HFFc6 (cell line): ENCODE data around the gene RNASE3. TPM values are rescaled to one million over a fixed set of nuclear protein-coding genes. Genes with fewer than 3 reads are reported as not detected.
A peak's percentile ranks its signal among the peaks of the same experiment; 100 is the strongest.
"Not testable (repeated sequence)": the region's sequence is repeated elsewhere in the genome, so short reads cannot be mapped to it uniquely, and the experiment has no call there.

ENCODE experiments used
- DNase-seq: peaks from one replicate; pipeline ENCODE4 v3.0.0-alpha.2; 2018
- H3K27ac Mint-ChIP-seq: 2 replicates; pipeline ENCODE4 v1.8.0; 2020; ENCODE audit warnings: mild to moderate bottlenecking, mixed read lengths
- H3K27me3 Mint-ChIP-seq: 2 replicates; pipeline ENCODE4 v1.8.0; 2021; ENCODE audit warnings: mild to moderate bottlenecking, moderate library complexity, mixed read lengths; ENCODE audit not compliant: insufficient read depth
- H3K36me3 Mint-ChIP-seq: 2 replicates; pipeline ENCODE4 v1.8.0; 2021; ENCODE audit warnings: low read depth, mixed read lengths
- H3K4me1 Mint-ChIP-seq: 2 replicates; pipeline ENCODE4 v1.8.0; 2020; ENCODE audit warnings: low read depth, mixed read lengths
- H3K4me3 Mint-ChIP-seq: 2 replicates; pipeline ENCODE4 v1.8.0; 2020; ENCODE audit warnings: mild to moderate bottlenecking, moderate library complexity, mixed read lengths
- H3K9me3 Mint-ChIP-seq: 2 replicates; pipeline ENCODE4 v1.8.0; 2020; ENCODE audit warnings: mild to moderate bottlenecking, mixed read lengths
- CTCF ChIP-seq: fragments of 200-600 bp; sonication (generic); IDR thresholded peaks from 2 replicates; pipeline ENCODE4 v1.5.0; 2021; ENCODE audit warnings: antibody characterized with exemption, mild to moderate bottlenecking
- total RNA-seq, 6 experiments: library from RNA; stranded (reverse); fragmentation: NEBNext Ultra II Directional; extraction: Animal tissue kit (Norgen Biotek cat#: 25700); gene quantifications; 2 replicates in 1 of 6; 3 replicates in 5 of 6; pipeline ENCODE4 v1.2.3, GENCODE V29; 2021

RNASE3 gene
- total RNA-seq, 6 experiments from 2014 or later: not detected

- H3K9me3 Mint-ChIP-seq: no peaks in the 10 kb centered on the region
- no peak overlapping the region for H3K27ac Mint-ChIP-seq
- TF ChIP-seq CTCF: peak; percentile 87
- DNase-seq: peak; percentile 43
- H3K4me1 Mint-ChIP-seq: no peaks in the 10 kb centered on the region
- no peaks in the 10 kb centered on the region for H3K36me3 Mint-ChIP-seq
- no peak overlapping the region for H3K4me3 Mint-ChIP-seq
- H3K27me3 Mint-ChIP-seq: peaks cover 21% of the 10 kb centered on the region
These were observed 17.6 kb upstream of the RNASE3 start for GRCh38 chr14:20873370-20874177.

GRCh38 chr14:20877016-20877415, 14.2 kb upstream of the RNASE3 start:
- H3K4me1 Mint-ChIP-seq: no peaks in the 10 kb centered on the region
- DNase-seq: no peak
- H3K27me3 Mint-ChIP-seq: peaks cover 9% of the 10 kb centered on the region
- H3K9me3 Mint-ChIP-seq: no peaks in the 10 kb centered on the region
- no peak overlapping the region for H3K4me3 Mint-ChIP-seq
- no peak overlapping the region for H3K27ac Mint-ChIP-seq
- no peak for TF ChIP-seq CTCF
- no peaks in the 10 kb centered on the region for H3K36me3 Mint-ChIP-seq

- Mint-ChIP-seq H3K9me3 (no peaks in the 10 kb centered on the region), H3K27me3 (peaks cover 8% of the 10 kb centered on the region), H3K36me3 (no peaks in the 10 kb centered on the region), H3K27ac (no peak overlapping the region), H3K4me3 (no peak overlapping the region), H3K4me1 (no peaks in the 10 kb centered on the region)
- no peak for DNase-seq
- TF ChIP-seq CTCF: no peak
These were observed 12.5 kb upstream of the RNASE3 start for GRCh38 chr14:20878695-20879094.

- not testable (repeated sequence) for H3K27me3 Mint-ChIP-seq, H3K4me1 Mint-ChIP-seq, H3K9me3 Mint-ChIP-seq, H3K27ac Mint-ChIP-seq, H3K4me3 Mint-ChIP-seq, H3K36me3 Mint-ChIP-seq, DNase-seq
These were observed 10.0 kb upstream of the RNASE3 start for GRCh38 chr14:20881229-20881628.

- not testable (repeated sequence) for H3K4me3 Mint-ChIP-seq, H3K9me3 Mint-ChIP-seq, H3K36me3 Mint-ChIP-seq, DNase-seq, H3K27me3 Mint-ChIP-seq, H3K27ac Mint-ChIP-seq, H3K4me1 Mint-ChIP-seq
These were observed 8.4 kb upstream of the RNASE3 start for GRCh38 chr14:20882787-20883186.

- H3K4me3 Mint-ChIP-seq: not testable (repeated sequence)
These were observed 2.8 kb upstream of the RNASE3 start for GRCh38 chr14:20888411-20888810.

GRCh38 chr14:20895322-20895721, 4.1 kb downstream of the RNASE3 start:
- not testable (repeated sequence) for H3K9me3 Mint-ChIP-seq, H3K27ac Mint-ChIP-seq, H3K4me3 Mint-ChIP-seq, DNase-seq, H3K36me3 Mint-ChIP-seq, H3K4me1 Mint-ChIP-seq
- H3K27me3 Mint-ChIP-seq: peaks cover 19% of the 10 kb centered on the region

More at GRCh38 chr14:20888411-20888810, 2.8 kb upstream of the RNASE3 start:
- H3K27me3 Mint-ChIP-seq: peaks cover 18% of the 10 kb centered on the region
- H3K36me3 Mint-ChIP-seq, DNase-seq, H3K9me3 Mint-ChIP-seq, H3K4me1 Mint-ChIP-seq, H3K27ac Mint-ChIP-seq: not testable (repeated sequence)
